Stimulated activated CD4-positive, alpha-beta T cell treated with anti-CD3 and anti-CD28 coated beads, TNF-alpha, amount 100 ng/mL, for 1 hour (primary cell): ENCODE results near the gene PRXL2A.
"Not testable (repeated sequence)": the region's sequence is repeated elsewhere in the genome, so short reads cannot be mapped to it uniquely, and the experiment has no call there.

Experiments used
- DNase-seq, 3 donors: peaks; one replicate each; pipeline ENCODE4 v3.0.0-alpha.2; 2020; ENCODE audit warnings: low read depth in 3 of 3, low spot score in 1 of 3

Gene PRXL2A

GRCh38 chr10:80473692-80474596 is 65.6 kb downstream of the PRXL2A start:
- DNase-seq: no peak

GRCh38 chr10:80474597-80474910 is 66.2 kb downstream of the PRXL2A start:
- DNase-seq: no peak

GRCh38 chr10:80474941-80475340 is 66.6 kb downstream of the PRXL2A start:
- no peak for DNase-seq

GRCh38 chr10:80475641-80476040 is 67.3 kb downstream of the PRXL2A start:
- DNase-seq: not testable (repeated sequence)

GRCh38 chr10:80476685-80477084 is 68.3 kb downstream of the PRXL2A start:
- no peak for DNase-seq

- DNase-seq: no peak
These were observed 69.5 kb downstream of the PRXL2A start for GRCh38 chr10:80477813-80478212.

GRCh38 chr10:80480373-80480772 is 72.0 kb downstream of the PRXL2A start:
- not testable (repeated sequence) for DNase-seq

GRCh38 chr10:80480852-80481251 is 72.5 kb downstream of the PRXL2A start:
- DNase-seq: no peak

GRCh38 chr10:80484243-80484642 is 75.9 kb downstream of the PRXL2A start:
- DNase-seq: no peak

- DNase-seq: no peak
These were observed 76.3 kb downstream of the PRXL2A start for GRCh38 chr10:80484676-80485075.

- no peak for DNase-seq
These were observed 77.0 kb downstream of the PRXL2A start for GRCh38 chr10:80485076-80485945.

- DNase-seq: no peak
These were observed 77.8 kb downstream of the PRXL2A start for GRCh38 chr10:80485946-80486764.
